HG02885 (cell line): ENCODE data around the gene PAN2.
A peak's percentile ranks its signal among the peaks of the same experiment; 100 is the strongest.
"Not testable (repeated sequence)": the region's sequence is repeated elsewhere in the genome, so short reads cannot be mapped to it uniquely, and the experiment has no call there.

Experiments used
- ATAC-seq: cut with Tn5 transposase; IDR thresholded peaks from one replicate; pipeline ENCODE4 v1.9.1; 2021; ENCODE audit warnings: mild to moderate bottlenecking; ENCODE audit not compliant: unreplicated experiment, poor library complexity

The PAN2 gene

DNA sequence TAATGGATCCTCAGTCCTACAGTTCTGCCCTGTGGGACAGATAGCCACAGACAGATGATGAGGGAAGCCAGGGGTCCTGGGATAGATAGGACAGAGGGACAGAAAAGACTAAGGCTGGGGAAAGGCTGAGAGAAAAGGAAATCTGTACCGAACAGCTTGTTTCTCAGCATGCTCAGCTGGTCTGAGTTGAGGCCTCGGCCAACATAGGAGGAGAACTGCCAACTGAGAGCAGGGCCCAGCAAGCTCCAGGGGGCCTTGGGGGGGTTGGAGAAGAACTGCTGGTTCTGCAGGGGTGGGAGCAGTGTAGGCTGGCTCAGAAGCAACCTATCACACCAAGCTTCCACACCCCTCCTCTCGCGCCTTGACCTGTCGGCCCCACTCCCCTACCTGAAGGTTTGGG is 15.0 kb upstream of the PAN2 start:
- ATAC-seq = no peak

DNA sequence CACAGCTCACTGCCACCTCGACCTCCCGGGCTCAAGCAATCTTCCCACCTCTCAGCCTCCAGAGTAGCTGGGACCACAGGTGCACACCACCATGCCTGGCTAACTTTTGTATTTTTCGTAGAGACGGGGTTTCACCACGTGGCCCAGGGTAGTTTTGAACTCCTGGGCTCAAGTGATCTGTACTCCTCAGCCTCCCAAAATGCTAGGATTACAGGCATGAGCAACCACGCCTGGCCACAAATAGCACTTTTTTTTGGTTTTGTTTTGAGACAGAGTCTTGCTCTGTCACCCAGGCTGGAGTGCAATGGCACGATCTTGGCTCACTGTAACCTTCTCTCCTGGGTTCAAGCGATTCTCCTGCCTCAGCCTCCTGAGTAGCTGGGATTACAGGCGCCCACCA is 13.5 kb upstream of the PAN2 start:
- ATAC-seq = not testable (repeated sequence)

- no peak for ATAC-seq
Measured at GRCh38 chr12:56346675-56347074, 12.9 kb upstream of the PAN2 start.

DNA sequence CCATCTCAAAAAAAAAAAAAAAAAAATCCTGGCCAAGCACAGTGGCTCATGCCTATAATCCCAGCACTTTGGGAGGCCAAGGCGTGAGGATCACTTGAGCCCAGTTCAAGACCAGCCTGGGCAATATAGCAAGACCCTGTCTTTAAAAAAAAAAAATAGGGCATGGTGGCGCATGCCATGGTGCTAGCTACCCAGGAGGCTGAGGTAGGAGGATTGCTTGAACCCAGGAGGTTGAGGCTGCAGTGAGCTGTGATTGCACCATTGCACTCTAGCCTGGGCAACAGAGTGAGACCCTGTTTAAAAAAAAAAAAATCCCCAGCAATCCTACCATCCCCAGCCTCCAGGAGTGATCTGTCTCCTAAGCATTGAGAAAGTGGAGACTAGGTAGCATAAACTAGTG is 8.5 kb upstream of the PAN2 start:
- not testable (repeated sequence) for ATAC-seq

DNA sequence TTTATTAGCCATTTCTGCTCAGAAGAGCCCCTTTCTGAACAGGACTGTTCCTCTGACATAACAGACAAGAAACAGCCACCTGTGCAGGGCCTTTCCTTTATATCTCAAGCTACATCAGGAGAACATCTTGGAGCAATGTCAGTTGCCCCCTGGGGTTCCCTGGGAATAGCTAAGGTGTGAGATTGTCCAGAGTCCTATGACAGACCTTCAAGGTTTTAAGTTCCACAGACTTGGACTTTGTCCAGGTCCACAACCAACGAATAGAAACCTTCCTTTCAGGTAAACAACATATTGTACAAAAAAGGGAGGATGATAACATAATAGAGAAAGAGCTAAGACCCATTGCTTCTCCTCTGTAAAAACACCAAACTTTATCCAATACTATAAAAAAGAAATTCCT is 7.8 kb upstream of the PAN2 start:
- no peak for ATAC-seq

GRCh38 chr12:56339158-56339422 is 5.3 kb upstream of the PAN2 start:
- no peak for ATAC-seq

DNA sequence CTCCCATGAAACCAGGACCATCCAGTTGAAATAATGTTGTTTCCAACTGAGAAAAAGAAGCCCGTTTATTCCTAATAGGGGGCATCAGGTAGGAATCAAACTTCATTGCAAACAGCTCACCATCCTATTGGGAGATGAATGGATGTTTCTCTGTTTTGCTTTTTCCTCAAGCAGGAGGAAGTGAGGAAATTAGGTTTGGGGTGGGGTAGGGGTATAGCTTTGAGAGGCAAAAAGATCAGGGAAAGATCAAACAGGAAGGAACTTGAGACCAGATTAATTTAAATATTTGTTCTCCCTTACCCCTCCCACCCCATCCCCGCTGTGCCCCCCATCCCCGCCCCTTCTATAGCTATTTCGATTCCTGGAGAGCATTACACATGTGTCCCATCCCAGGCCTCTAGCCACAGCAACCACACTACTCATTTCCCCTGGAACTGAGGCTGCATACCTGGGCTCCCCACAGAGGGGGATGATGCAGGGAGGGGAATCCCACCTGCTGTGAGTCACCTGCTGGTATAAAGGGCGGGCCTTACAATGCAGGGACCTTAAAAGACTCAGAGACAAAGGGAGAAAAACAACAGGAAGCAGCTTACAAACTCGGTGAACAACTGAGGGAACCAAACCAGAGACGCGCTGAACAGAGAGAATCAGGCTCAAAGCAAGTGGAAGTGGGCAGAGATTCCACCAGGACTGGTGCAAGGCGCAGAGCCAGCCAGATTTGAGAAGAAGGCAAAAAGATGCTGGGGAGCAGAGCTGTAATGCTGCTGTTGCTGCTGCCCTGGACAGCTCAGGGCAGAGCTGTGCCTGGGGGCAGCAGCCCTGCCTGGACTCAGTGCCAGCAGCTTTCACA is 4.7 kb upstream of the PAN2 start, which contains the start of gene IL23A:
Gene IL23A (plus strand): TSS at position 577 of the 850 bp plus-strand sequence. CDS start 161 bp downstream, at position 738.
- ATAC-seq = peak; percentile 29

DNA sequence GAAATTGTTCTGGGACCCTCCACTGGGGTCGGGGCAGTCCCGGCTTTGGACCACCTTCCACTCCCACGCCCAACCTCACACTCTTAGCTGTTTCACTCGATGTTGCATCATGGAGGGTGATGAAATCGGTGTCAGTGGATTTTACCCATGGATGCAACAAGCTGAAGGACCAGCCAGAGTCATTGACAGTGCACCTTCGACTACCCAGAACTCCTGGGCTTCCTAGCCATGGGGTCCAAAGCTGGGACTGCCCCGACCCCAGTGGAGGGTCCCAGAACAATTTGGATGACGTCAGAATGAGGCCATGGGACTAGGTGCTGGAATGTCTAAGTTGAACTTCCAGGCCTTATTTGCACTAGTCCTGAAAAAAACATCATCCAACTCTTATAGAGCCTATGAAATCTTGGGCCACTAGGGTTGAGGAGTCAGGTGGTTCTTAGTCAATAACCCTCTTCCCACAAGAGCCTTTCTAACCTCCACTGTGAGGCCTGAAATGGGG is 4.0 kb upstream of the PAN2 start:
- ATAC-seq = no peak

DNA sequence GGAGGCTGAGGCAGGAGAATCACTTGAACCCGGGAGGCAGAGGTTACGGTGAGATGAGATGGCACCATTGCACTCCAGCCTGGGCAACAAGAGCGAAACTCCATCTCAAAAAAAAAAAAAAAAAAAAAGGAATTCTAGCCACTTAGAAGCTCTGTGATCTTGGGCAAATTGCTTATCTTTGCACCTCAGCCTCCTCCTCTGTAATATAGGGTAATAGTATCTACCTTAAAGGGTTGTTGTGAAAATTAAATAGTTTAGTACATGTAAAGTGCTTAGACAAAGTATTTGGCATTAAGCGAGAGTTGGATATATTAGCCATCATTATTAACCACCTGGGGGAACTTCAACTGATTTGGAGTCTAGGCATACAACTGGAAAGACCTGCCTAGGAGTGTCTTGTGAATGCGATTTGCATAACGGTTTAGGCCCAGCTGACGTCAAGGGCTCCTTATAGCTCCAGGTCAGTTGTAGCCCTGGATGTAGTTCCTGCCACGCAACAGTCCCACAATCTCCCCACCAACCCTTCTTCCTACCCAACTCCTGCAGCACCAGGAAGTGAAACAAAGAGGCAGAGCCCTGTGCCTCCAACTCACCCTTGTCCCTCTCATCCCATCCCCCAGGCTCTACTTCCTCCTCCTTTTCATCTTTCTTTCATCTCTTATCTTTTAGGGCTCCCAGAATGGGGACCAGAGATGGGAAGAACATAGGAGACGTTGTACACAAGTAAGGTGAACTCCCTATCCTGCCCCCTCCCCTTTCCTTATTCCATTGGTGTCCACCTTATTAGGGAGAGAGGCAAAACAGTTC is 2.8 kb upstream of the PAN2 start:
- no peak for ATAC-seq

DNA sequence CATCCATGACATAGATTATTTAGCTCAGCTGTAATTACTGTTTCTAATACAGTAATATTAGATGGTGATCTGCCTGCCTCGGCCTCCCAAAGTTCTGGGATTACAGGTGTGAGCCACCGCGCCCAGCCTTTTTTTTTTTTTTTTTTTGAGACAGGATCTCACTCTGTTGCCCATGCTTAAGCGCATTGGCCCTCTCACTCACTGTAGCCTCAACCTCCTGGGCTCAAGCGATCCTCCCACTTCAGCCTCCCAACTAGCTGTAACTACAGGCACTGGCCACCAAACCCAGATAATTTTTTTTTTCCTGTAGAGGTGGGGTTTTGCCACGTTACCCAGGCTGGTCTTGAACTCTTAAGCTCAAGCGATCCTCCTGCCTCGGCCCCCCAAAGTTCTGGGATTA is 1.7 kb upstream of the PAN2 start:
- ATAC-seq = not testable (repeated sequence)

- no peak for ATAC-seq
Measured at GRCh38 chr12:56334490-56334793, 642 bp upstream of the PAN2 start.

- ATAC-seq = no peak
Measured at GRCh38 chr12:56333197-56333678, 562 bp downstream of the PAN2 start.

DNA sequence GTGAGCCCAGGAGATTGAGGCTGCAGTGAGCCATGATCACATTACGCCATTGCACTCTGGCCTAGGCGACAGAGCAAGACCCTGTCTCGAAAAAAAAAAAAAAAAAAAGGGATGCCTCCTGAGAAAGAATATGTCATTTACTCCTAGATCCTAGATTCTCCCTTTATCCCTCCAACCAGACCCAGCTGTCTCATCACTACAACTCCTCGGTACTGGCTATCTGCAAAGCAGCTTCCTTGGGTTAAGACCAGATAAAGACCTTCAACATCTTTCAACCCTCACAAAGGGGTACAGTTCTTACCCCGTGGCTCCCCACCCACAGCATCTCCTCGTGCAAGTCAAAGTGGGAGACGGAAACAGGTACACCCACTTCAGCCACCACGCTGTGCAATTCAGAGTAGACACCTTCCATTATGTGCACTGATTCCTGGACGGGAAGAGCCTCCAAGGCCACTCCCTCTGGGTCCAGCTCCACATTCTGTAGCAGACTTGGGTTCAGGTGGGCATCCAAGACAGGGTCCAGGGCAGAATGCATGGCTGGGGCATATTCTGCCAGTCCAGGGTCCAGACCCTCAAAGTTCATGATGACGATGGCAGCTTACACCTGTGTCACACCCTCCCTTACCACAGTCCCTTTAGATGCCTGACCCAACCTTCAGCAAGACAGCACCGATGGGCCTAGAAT is 1.1 kb downstream of the PAN2 start:
- no peak for ATAC-seq

DNA sequence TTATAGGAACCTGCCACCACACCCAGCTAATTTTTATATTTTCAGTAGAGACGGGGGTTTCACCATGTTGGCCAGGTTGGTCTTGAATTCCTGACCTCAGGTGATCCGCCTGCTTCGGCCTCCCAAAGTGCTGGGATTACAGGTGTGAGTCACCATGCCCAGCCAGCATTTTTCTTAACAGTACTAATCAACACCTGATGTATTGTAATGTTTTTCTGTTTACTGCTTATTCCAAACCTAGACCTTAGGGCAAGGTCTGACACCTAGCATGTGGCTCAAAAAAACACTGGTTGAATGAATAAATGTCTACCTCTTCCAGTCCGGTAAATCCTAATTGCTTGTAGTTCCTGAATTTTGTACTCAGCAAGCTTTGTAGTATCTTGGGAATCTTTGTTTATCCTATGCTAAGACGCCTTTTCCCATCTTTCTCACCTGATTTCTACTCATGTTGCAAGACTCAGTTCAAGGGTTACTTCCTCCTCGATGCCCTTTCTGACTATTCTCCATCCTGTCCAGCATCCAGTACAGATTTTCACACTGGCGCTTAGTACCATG is 2.8 kb downstream of the PAN2 start:
- no peak for ATAC-seq

DNA sequence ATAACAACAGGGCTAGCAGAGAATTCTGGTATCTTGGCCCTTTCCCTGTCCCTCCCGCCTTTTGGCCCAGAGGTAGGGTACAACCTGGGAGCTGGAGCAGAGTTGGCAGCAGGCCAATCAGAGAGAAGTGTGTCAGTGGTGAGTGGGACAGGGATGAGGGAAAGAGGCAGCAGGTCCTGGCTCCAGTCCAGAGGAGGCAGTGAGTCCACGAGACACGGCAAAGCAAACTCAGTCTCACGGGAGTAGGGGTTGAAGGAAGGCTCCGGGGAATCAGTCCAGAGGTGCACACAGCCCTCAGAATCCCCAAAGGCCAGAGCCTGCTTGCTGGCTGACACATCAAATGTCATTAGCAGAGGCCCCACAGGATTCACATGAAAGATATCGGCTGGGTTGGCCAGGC is 7.3 kb downstream of the PAN2 start:
- ATAC-seq = no peak

GRCh38 chr12:56326126-56326525 is 7.7 kb downstream of the PAN2 start:
- no peak for ATAC-seq

DNA sequence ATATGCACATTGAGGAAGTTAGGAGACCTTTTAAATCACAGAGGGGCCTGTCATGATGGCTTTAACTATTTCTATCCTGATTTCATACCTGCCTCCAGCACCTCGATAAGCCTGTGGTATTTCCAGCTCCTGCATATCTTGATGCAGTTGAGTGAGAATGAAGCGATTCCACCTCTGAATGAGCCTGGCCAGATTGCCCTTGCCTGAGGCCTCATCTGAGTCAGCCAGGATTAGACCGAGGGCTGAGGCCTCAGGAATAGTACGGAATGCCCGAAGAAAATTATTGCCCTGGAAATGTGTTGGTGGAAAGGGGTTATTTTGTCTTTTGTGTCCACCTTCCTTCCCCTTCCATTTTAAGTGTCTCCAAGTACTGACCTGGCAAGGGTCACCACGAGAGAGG is 9.6 kb downstream of the PAN2 start:
- ATAC-seq = no peak

DNA sequence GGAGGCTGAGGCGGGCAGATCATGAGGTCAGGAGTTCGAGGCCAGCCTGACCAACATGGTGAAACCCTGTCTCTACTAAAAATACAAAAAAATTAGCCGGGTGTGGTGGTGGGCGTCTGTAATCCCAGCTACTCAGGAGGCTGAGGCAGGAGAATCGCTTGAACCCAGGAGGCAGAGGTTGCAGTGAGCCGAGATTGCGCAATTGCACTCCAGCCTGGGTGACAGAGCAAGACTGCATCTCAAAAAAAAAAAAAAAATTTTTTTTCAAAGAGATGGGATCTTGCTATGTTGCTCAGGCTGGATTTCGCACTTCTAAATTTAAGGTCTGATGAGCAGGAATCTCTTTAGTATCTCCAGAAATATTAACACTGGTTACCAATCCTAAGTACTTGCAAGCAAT is 12.2 kb downstream of the PAN2 start:
- ATAC-seq = not testable (repeated sequence)

GRCh38 chr12:56321027-56321426 is 12.8 kb downstream of the PAN2 start:
- no peak for ATAC-seq

DNA sequence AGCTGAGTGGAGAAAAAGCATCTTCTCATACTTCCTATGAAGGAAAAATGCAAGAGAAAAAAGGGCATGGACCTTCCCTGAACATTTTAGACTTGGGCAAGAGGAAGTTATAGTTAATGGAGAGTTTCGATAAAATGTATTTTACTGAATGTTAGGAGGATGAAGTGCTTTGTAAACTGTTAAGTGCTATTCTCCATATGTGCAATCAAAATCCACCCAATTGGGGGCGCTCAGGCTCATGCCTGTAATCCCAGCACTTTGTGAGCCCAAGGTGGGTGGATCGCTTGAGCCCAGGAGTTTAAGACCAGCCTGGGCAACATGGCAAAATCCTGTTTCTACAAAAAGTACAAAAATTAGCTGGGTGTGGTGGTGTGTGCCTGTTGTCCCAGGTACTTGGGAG is 16.1 kb downstream of the PAN2 start:
- ATAC-seq = no peak
